Measurements from ENCODE around the gene RMDN3. TPM values are rescaled to one million over a fixed set of nuclear protein-coding genes. Genes with fewer than 3 reads are reported as not detected.

The RMDN3 gene
- total RNA-seq, 4 donors from 2014 or later = 26.7 to 41.1 (median 39.1) TPM

DNA sequence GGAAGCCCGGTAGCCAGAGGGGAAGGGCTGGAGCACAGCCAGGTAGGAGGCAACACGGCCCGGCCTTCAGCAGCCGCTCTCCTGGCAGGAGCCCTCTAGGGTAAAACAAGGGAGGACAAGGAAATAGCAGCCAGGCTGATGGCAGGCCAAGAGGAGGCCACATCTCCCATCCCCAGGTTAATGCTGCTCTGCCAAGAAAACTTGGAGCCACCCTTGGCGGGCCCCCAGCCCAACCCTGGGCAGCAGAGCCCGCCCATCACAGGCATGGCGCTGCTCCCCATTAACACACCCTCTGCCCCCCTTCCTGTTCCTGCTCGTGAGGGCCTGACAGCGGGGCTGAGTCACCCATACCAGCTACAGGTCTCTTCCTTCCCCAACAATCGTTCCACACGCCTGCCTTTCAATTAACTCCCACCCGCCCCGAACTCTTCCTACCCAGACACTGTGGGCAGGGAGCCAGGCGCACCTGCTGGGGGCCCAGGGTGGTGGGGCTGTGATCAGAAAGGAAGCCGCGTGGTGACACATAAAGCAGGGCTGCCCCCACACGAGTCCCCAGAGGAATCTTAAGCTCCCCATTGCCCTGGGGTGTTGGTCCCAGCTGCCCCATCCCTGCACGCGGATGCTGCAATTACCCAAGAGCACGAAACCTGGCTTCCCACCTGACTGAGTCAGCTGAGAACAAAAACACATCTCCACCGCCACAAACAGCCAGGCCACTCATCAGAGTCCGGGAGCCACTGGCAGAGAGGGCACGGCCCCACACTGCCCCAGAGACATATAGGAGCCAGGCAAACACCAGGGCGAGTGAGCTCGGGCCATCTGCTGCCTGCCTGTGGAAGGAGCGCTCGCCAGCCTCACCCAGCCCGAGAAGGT lies 14.5 kb upstream of the RMDN3 start, which contains the start of gene C15orf62:
Gene C15orf62 (plus strand): TSS at position 707 of the 873 bp plus-strand sequence. CDS start 516 bp downstream, outside the sequence.
- no peak within 1 kb of the TSS for H3K4me3 ChIP-seq
- peak in 1 of 2 donors; percentile 14 for DNase-seq (ENCODE audit: low spot score in 2 of 2)
- peaks cover 0 to 76% (median 8%) of the 10 kb centered on the region in 3 donors for H3K36me3 ChIP-seq
- no peak for TF ChIP-seq POLR2A (IDR thresholded peaks at IDR 0.05)
- TF ChIP-seq EP300 (IDR thresholded peaks at IDR 0.05) = no peak
- TF ChIP-seq, protein P1, sequence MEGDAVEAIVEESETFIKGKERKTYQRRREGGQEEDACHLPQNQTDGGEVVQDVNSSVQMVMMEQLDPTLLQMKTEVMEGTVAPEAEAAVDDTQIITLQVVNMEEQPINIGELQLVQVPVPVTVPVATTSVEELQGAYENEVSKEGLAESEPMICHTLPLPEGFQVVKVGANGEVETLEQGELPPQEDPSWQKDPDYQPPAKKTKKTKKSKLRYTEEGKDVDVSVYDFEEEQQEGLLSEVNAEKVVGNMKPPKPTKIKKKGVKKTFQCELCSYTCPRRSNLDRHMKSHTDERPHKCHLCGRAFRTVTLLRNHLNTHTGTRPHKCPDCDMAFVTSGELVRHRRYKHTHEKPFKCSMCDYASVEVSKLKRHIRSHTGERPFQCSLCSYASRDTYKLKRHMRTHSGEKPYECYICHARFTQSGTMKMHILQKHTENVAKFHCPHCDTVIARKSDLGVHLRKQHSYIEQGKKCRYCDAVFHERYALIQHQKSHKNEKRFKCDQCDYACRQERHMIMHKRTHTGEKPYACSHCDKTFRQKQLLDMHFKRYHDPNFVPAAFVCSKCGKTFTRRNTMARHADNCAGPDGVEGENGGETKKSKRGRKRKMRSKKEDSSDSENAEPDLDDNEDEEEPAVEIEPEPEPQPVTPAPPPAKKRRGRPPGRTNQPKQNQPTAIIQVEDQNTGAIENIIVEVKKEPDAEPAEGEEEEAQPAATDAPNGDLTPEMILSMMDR (IDR thresholded peaks at IDR 0.05) = no peak
- peak within 1 kb of the TSS in 3 of 4 donors; percentile 61 to 75 (median 71) for H3K27ac ChIP-seq
- H3K27me3 ChIP-seq = no peaks in the 10 kb centered on the region
- peaks cover 0 to 45% (median 26%) of the 10 kb centered on the region in 4 donors for H3K4me1 ChIP-seq
- 58 to 61% methylated on average over 28 of the region's 28 CpGs for WGBS, 2 donors
- H3K9me3 ChIP-seq = no peaks in the 10 kb centered on the region

DNA sequence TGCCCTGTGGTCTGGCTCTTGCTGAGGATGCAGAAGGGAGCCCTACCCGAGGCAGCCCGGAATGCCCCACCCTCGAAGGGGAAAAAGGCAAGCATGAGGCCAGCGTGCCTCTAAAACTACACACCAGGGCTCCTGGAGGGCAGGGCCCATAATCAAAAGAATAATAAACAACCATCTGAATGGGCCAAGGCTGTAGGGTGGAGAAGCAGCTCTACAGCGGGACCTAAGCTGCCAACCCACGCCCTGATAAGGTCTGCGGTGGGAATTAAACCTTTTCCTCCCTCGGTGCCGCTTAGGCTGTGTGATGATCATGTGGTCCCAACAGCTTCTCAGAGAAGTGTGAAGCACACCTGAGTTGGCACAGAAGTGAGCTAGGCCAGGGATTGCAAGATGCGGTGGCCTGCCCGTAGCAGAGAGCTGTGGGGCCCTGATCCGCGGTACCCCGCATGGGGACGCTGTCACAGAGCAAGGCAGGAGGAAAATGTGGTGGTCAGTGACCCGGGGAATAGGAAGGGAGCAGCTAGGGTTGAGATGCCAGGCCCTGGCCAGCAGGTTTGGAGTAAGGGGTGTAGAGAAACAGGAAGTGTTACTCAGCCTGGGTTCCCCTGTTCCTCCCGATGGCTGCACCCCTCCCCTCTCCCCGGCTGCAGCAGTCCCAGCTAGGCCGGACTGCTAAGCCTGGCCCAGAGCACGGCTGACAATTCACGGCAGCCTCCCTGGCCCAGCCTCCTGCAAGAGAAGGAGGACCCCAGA lies 13.6 kb upstream of the RMDN3 start:
- Histone ChIP-seq H3K9me3 (no peaks in the 10 kb centered on the region), H3K27ac (peak overlapping the region in 3 of 4 donors; percentile 61 to 75 (median 71)), H3K36me3 (peaks cover 0 to 68% (median 5%) of the 10 kb centered on the region in 3 donors), H3K27me3 (no peaks in the 10 kb centered on the region), H3K4me1 (peaks cover 0 to 53% (median 29%) of the 10 kb centered on the region in 4 donors), H3K4me3 (no peak overlapping the region)
- no peak for DNase-seq (ENCODE audit: low spot score in 2 of 2)
- no peak for TF ChIP-seq POLR2A (IDR thresholded peaks at IDR 0.05)
- TF ChIP-seq EP300 (IDR thresholded peaks at IDR 0.05) = no peak
- TF ChIP-seq, protein P1 (IDR thresholded peaks at IDR 0.05) = no peak
- WGBS, 2 donors = 71 to 77% methylated on average over 21 of the region's 21 CpGs

DNA sequence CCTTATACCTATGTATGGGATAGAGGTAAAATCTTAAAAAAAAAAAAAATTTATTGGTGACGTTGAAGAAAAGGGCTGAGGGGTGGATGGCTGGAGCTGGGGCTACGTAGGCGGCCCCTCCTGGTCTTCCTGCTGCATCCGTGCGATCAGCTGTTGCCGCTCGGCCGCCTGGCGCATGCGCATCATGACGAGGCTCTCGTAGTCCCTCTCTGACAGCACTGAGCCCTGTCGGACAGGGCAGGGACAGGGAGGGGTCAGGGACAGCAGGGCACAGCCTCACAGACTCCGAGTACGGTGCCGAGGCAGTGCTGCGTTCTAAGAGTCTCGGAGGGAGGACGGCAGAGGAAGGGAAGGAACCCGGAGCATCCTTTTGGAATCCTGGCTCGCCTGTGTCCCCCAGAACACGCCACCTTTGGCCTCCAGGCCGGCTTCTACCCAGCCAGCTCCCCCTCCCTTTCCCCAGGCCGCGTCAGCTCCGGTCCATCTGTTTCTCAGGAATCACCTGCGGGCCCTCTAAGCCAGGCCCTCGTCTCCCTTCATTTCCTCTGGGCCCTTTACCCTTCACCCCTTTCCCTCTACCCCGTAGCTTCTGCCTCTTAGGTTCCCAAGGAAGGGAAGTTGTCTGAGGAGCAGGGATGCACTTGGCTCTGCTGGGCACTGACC lies 12.9 kb upstream of the RMDN3 start:
- TF ChIP-seq, protein P1 (IDR thresholded peaks at IDR 0.05) = no peak
- TF ChIP-seq EP300 (IDR thresholded peaks at IDR 0.05) = no peak
- TF ChIP-seq POLR2A (IDR thresholded peaks at IDR 0.05) = no peak
- DNase-seq (ENCODE audit: low spot score in 2 of 2) = no peak
- H3K4me1 ChIP-seq = peaks cover 0 to 60% (median 36%) of the 10 kb centered on the region in 4 donors
- H3K36me3 ChIP-seq = peaks cover 0 to 61% (median 0%) of the 10 kb centered on the region in 3 donors
- 82 to 83% methylated on average over 29 of the region's 29 CpGs for WGBS, 2 donors
- no peaks in the 10 kb centered on the region for H3K9me3 ChIP-seq
- H3K27me3 ChIP-seq = no peaks in the 10 kb centered on the region
- H3K27ac ChIP-seq = peak overlapping the region in 2 of 4 donors; percentile 5 to 61
- H3K4me3 ChIP-seq = no peak overlapping the region

DNA sequence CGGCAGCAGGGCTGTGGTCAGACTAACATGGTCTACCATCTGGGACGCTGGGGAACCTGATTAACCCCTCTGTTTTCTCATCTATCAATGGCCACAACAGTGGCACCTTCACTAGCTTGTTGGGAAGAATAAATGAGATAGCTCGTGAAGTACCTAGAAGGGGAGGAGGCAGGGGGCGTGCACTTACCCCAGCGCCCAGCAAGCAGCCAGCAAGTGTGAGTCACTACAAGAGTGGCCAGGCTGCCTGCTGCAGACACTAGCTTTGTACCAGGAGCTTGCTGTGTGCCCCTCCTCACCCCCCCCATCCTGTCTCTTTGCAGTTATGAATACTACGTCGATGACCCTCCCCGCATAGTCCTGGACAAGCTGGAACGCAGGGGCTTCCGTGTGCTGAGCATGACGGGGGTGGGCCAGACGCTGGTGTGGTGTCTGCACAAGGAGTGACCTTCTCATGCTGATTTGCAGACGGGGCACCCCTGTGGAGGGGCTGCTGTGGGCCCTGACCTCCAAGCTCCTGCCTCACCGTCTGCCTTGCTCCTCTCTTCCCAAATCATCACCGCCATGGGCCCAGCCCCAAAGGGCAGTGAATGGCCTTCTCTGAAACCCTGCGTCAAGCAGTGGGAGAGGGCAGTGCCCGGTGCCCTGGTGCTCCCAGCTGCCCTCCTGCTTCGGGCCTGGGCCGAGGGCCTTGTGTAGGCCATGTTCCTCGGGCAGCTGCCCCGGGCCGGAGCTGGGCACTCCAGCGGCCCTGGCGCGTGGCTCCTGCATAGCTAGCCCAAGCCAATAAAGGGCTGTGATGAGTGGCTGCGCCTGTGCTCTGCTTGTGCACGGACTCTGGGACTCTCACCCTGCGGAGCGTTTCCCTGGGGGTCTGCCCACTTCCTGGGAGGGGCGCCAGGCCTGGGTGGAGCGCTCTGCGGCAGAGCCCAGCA lies 12.1 kb upstream of the RMDN3 start:
- no peak overlapping the region for H3K4me3 ChIP-seq
- TF ChIP-seq EP300 (IDR thresholded peaks at IDR 0.05) = no peak
- TF ChIP-seq, protein P1 (IDR thresholded peaks at IDR 0.05) = no peak
- no peak for TF ChIP-seq POLR2A (IDR thresholded peaks at IDR 0.05)
- DNase-seq (ENCODE audit: low spot score in 2 of 2) = no peak
- H3K27me3 ChIP-seq = no peaks in the 10 kb centered on the region
- no peaks in the 10 kb centered on the region for H3K9me3 ChIP-seq
- no peak overlapping the region for H3K27ac ChIP-seq
- H3K36me3 ChIP-seq = peaks cover 0 to 53% (median 0%) of the 10 kb centered on the region in 3 donors
- 86 to 90% methylated on average over 27 to 29 of the region's 32 CpGs for WGBS, 2 donors
- peaks cover 0 to 61% (median 38%) of the 10 kb centered on the region in 4 donors for H3K4me1 ChIP-seq
